ENCODE measurements around the gene BTRC. TPM values are rescaled to one million over a fixed set of nuclear protein-coding genes. Genes with fewer than 3 reads are reported as not detected.
A peak's percentile ranks its signal among the peaks of the same experiment; 100 is the strongest.

The BTRC gene
- total and polyA plus RNA-seq, 4 donors = 3.1 to 16.4 (median 9.3) TPM

GRCh38 chr10:101447477-101447876, 93.5 kb downstream of the BTRC start:
- H3K27ac ChIP-seq (ENCODE audit: low read depth in 1 of 2, low read length in 1 of 2) = no peak overlapping the region
- H3K9ac ChIP-seq (ENCODE audit: insufficient read depth in 1 of 2, low read length in 2 of 2) = no peak overlapping the region
- 98 to 99% methylated on average over 2 of the region's 2 CpGs for WGBS, 2 donors
- no peak overlapping the region for H3K4me3 ChIP-seq
- H3K36me3 ChIP-seq (ENCODE audit: control insufficient read depth in 4 of 4, insufficient read depth in 4 of 4, low read length in 4 of 4) = no peaks in the 10 kb centered on the region
- peaks cover 0 to 29% (median 4%) of the 10 kb centered on the region in 5 donors for H3K4me1 ChIP-seq (ENCODE audit: control insufficient read depth in 5 of 5, insufficient read depth in 5 of 5, low read length in 5 of 5)
- H3K9me3 ChIP-seq (ENCODE audit: control insufficient read depth in 4 of 4, insufficient read depth in 3 of 4, low read length in 3 of 4) = no peaks in the 10 kb centered on the region
- H3K27me3 ChIP-seq (ENCODE audit: control insufficient read depth in 3 of 3, insufficient read depth in 3 of 3, low read length in 2 of 3) = no peaks in the 10 kb centered on the region
- TF ChIP-seq CTCF (IDR thresholded peaks at IDR 0.05; ENCODE audit: control extremely low read depth, extremely low read depth) = no peak
- DNase-seq = no peak
- ATAC-seq (ENCODE audit: insufficient read depth, low FRiP score) = no peak

- no peaks in the 10 kb centered on the region for H3K36me3 ChIP-seq (ENCODE audit: control insufficient read depth in 4 of 4, insufficient read depth in 4 of 4, low read length in 4 of 4)
- 70 to 76% methylated on average over 6 of the region's 6 CpGs for WGBS, 2 donors
- H3K9ac ChIP-seq (ENCODE audit: insufficient read depth in 1 of 2, low read length in 2 of 2) = no peak overlapping the region
- H3K27me3 ChIP-seq (ENCODE audit: control insufficient read depth in 3 of 3, insufficient read depth in 3 of 3, low read length in 2 of 3) = no peaks in the 10 kb centered on the region
- no peak overlapping the region for H3K27ac ChIP-seq (ENCODE audit: low read depth in 1 of 2, low read length in 1 of 2)
- TF ChIP-seq CTCF (IDR thresholded peaks at IDR 0.05; ENCODE audit: control extremely low read depth, extremely low read depth) = no peak
- H3K4me1 ChIP-seq (ENCODE audit: control insufficient read depth in 5 of 5, insufficient read depth in 5 of 5, low read length in 5 of 5) = peaks cover 0 to 40% (median 10%) of the 10 kb centered on the region in 5 donors
- H3K4me3 ChIP-seq = no peak overlapping the region
- H3K9me3 ChIP-seq (ENCODE audit: control insufficient read depth in 4 of 4, insufficient read depth in 3 of 4, low read length in 3 of 4) = no peaks in the 10 kb centered on the region
- no peak for ATAC-seq (ENCODE audit: insufficient read depth, low FRiP score)
- peak in 2 of 3 donors; percentile 56 to 57 for DNase-seq
These were observed 96.5 kb downstream of the BTRC start for GRCh38 chr10:101450277-101451080.

- no peak for ATAC-seq (ENCODE audit: insufficient read depth, low FRiP score)
- H3K27ac ChIP-seq (ENCODE audit: low read depth in 1 of 2, low read length in 1 of 2) = no peak overlapping the region
- DNase-seq = no peak
- no peaks in the 10 kb centered on the region for H3K36me3 ChIP-seq (ENCODE audit: control insufficient read depth in 4 of 4, insufficient read depth in 4 of 4, low read length in 4 of 4)
- no peak overlapping the region for H3K9ac ChIP-seq (ENCODE audit: insufficient read depth in 1 of 2, low read length in 2 of 2)
- no peak for TF ChIP-seq CTCF (IDR thresholded peaks at IDR 0.05; ENCODE audit: control extremely low read depth, extremely low read depth)
- H3K27me3 ChIP-seq (ENCODE audit: control insufficient read depth in 3 of 3, insufficient read depth in 3 of 3, low read length in 2 of 3) = no peaks in the 10 kb centered on the region
- no peak overlapping the region for H3K4me3 ChIP-seq
- WGBS, 2 donors = 95 to 98% methylated on average over 1 of the region's 1 CpG
- peaks cover 0 to 40% (median 10%) of the 10 kb centered on the region in 5 donors for H3K4me1 ChIP-seq (ENCODE audit: control insufficient read depth in 5 of 5, insufficient read depth in 5 of 5, low read length in 5 of 5)
- H3K9me3 ChIP-seq (ENCODE audit: control insufficient read depth in 4 of 4, insufficient read depth in 3 of 4, low read length in 3 of 4) = no peaks in the 10 kb centered on the region
These were observed 97.3 kb downstream of the BTRC start for GRCh38 chr10:101451261-101451660.

All from lung (tissue), 12 donors.